NCI-H1048 (cell line): ENCODE data around the gene RPL41.

Source experiments
- DNase-seq: peaks from one replicate; lab custom pipeline; 2025; lab: John Stamatoyannopoulos, UW

The RPL41 gene

DNA sequence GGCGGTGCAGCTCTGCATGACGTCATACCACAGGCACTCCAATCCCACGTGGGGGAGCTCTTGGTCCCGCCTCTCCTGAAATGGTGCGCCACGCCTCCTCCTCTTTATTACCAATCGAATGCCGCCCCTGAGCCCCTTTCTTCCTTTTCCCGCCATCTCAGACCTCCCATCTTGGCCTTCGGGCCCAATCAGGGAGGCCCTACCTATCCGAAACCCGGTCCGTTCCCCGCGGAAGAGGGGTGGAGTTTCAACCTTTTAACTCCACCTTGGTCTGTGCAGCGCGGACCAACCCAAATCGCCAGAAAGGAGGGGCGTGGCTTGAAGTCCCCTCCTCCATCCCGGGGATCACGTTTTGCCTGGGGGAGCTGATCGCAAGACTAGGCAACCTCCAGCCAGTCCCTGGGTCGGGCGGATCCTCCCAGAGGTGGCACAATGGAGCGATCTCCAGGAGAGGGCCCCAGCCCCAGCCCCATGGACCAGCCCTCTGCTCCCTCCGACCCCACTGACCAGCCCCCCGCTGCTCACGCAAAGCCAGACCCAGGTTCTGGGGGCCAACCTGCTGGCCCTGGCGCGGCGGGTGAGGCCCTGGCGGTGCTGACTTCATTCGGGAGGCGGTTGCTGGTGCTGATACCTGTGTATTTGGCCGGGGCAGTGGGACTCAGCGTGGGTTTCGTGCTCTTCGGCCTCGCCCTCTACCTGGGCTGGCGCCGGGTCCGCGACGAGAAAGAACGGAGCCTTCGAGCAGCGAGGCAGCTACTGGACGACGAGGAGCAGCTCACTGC lies 11.6 kb downstream of the RPL41 start, which contains the start of gene ESYT1:
ESYT1 (plus strand) TSS at position 380 of the 782 bp plus-strand sequence; CDS start at position 433, 53 bp downstream.
- peak; percentile 99 for DNase-seq

DNA sequence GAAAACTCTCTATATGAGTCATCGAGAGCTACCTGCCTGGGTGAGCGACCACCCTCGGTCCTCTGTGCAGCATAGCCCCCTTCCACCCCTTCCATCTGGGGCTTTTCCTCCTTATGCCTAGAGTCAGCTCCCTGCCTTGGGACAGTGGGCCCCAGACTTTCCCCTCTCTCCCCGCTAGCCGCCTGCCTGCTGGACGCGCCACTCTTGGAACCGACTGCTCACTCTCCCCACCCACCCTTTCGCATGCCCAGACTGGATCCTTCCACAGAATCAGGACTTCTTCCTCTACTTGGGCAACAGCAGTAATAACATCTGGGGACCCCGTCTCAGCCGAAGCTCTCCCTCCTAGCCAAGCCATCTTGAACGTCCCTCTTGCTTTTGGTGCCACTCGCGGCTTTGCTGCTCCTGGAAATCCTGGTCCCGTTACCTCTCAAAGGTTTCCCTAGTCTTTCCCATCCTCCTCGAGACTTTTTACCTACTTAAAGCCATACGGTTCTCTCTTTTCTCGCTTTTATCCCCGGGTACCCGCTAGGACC lies 12.3 kb downstream of the RPL41 start:
- DNase-seq = no peak

DNA sequence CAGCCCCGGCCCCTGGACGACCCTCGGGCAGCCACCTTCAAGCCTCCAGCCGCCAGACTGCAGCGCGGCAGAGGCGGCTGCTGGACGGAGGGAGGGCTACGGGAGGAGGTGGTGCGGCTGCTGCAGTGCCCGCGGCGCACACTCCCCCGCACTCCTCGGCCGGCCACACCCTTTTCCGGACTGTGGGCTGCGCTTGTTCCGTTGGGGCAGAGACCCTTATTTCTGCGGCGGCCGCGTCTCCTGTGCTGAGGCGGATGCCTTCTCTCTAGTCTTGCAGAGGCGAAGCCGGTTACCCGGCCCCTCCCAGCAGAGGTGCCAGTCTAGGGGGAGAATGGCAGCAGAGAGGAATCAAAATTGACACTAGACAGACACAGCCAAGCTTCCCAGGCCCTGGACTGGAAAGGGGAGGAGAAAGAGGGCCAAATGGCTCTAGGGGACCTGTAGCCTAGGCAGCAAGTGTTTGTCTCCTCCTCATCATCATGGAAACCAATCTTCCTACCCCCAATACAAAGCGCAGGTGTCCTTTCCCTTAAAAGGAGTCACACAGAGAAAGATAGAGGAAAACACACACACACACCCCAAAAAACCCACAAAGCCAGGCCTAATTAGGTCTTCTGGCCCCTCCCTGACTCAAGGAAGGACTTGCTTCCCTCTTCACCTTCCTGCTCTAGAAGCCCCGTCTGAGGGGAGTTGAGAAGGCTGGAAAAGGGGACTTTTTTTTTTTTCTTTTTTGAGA lies 12.9 kb downstream of the RPL41 start:
- DNase-seq = no peak

DNA sequence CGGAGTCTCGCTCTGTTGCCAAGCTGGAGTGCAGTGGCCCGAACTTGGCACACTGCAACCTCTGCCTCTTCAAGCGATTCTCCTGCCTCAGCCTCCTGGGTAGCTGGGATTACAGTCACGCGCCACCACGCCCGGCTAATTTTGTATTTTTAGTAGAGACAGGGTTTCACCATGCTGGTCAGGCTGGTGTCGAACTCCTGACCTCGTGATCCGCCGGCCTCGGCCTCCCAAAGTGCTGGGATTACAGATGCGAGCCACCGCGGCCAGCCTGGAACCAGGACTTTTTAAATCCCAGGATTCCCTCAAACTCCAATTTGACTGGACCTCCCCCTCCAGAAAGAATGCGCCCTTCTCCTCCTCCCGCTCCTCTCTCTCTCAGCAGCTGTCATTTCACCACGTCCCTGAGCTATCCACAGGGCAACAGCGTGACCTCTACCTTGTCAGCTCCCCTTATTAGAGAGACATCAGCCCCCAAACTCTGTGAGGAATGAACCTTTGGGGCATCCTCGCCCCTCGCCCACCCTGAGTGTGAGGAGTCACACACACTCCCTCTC lies 13.6 kb downstream of the RPL41 start:
- no peak for DNase-seq

DNA sequence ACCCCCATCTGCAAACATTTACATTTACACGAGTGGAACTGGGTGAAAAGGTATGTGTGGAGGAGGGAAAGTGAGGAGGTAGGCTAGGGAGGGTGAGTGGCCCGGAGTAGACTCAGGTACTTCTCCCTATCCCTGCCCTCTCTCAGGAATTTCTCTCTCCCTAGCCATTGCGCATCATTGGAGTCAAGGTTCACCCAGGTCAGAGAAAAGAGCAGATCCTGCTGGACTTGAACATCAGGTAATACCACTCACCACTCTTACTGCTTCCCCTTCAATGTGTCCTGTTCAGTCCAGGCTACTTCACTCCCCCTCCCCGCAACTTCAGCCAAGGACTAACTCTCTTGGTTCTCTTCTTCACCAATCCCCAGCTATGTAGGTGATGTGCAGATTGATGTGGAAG lies 14.4 kb downstream of the RPL41 start:
- no peak for DNase-seq

DNA sequence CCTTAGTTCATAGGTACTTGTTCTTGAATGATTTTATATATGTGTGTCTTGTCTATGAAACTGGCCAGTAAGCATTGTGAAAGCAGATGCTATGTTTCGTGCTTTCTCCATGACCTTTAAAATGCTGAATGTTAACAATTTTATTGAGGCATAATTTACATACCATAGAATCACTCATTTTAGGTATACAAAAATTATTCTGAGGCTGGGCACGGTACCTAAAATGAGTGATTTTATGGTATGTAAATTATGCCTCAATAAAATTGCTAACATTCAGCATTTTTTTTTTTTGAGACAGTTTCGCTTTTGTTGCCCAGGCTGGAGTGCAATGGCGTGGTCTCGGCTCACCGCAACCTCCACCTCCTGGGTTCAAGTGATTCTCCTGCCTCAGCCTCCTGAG lies 18.5 kb downstream of the RPL41 start:
- no peak for DNase-seq

DNA sequence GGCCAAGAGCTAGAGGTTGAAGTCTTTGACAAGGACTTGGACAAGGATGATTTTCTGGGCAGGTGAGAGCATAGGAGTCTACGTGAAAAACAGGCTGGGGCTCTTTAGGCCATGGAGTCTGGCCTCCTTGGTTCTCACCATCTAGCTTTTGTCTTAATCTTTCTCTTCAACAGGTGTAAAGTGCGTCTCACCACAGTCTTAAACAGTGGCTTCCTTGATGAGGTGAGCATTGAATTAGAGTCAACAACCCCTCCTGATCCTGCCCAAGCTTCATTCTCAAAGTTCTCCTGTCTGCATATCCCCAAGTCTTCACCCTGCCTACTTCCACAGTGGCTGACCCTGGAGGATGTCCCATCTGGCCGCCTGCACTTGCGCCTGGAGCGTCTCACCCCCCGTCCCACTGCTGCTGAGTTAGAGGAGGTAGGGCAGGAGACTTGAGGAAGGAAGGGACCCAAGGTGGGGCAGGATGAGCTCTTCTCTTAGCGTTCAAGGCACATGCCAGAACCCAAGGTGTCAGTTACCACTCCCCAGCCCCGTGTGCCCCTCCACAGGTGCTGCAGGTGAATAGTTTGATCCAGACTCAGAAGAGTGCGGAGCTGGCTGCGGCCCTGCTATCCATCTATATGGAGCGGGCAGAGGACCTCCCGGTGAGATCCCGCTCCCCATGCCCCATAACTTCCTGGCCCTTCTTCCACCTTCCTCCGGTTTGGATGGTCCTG lies 21.6 kb downstream of the RPL41 start:
- DNase-seq = no peak

DNA sequence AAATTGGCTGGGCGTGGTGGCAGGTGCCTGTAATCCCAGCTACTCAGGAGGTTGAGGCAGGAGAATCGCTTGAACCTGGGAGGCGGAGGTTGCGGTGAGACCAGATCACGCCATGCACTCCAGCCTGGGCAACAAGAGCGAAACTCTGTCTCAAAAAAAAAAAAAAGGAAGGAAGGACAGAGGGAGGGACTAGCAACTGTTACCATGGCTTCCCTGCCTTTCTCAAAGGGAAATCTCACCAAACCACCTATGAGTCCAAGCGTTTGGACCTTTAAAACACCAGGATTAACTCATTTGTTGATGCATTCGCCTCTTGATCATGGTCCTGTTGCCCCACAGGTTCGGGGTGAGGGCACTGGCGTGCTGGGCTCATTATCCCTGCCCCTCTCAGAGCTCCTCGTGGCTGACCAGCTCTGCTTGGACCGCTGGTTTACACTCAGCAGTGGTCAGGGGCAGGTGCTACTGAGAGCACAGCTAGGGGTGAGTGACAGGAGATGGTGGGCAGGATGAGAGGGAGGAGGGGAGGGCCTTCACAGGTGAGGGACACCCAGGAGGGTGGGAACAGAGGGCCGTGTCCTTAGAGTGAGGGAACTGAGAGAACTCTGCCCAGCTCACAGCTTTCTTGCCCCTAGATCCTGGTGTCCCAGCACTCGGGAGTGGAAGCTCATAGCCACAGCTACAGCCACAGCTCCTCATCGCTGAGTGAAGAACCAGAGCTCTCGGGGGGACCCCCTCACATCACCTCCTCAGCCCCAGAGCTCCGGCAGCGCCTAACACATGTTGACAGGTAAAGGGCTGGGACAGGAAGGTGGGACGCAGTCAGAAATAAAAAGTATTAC lies 25.7 kb downstream of the RPL41 start:
- DNase-seq = no peak

DNA sequence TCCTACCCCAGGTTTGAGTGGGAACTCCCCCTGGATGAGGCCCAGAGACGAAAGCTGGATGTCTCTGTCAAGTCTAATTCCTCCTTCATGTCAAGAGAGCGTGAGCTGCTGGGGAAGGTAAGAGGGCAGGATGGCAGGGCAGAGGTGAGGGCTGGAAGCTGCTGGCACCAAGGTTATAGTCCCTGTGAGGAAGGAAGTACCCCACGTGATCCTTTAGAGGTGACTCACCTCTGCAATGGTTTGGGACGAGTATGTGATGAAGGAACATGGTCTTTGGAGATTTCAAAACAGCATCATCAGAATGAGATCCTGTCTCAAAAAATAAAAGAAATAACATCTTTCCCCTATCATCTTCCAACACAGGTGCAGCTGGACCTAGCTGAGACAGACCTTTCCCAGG lies 26.8 kb downstream of the RPL41 start:
- no peak for DNase-seq

DNA sequence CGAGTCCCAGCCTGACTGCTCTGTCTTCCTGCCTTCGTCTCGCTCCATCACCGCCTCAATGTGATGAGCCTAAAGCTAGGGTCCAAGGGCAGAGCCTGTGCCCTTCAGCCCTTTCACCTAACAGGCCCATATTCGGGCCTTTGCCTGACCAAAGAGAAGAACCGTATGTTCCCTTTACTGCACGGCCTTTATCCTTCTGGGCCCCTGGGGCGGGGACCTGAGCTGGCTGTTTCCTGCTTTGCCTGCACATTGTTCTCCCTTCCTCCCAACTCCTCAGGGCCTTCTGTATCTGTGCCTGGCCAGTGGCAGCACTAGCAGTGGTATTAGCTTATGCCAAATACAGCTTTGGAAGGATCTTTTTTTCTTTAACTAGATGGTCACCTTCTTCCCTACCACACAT lies 27.4 kb downstream of the RPL41 start:
- no peak for DNase-seq

DNA sequence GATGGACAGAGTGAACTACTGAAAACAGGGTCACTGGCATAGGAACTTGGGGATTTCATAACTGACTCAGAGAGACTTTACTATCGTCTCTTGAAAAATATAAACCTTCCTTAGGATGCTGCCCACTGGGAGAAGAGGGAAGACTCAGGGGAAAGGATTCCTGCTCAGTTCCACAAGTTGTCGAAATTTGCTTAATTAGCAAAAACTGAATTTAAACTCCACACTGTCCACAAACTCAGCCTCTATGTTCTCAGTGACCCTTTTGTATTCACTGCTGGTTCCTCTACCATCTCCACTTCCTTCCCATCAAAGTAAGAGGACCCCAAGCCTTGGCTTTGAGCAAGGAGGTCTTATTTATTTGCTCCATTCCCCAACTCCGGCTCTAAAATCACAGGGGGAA lies 28.8 kb downstream of the RPL41 start:
- no peak for DNase-seq

DNA sequence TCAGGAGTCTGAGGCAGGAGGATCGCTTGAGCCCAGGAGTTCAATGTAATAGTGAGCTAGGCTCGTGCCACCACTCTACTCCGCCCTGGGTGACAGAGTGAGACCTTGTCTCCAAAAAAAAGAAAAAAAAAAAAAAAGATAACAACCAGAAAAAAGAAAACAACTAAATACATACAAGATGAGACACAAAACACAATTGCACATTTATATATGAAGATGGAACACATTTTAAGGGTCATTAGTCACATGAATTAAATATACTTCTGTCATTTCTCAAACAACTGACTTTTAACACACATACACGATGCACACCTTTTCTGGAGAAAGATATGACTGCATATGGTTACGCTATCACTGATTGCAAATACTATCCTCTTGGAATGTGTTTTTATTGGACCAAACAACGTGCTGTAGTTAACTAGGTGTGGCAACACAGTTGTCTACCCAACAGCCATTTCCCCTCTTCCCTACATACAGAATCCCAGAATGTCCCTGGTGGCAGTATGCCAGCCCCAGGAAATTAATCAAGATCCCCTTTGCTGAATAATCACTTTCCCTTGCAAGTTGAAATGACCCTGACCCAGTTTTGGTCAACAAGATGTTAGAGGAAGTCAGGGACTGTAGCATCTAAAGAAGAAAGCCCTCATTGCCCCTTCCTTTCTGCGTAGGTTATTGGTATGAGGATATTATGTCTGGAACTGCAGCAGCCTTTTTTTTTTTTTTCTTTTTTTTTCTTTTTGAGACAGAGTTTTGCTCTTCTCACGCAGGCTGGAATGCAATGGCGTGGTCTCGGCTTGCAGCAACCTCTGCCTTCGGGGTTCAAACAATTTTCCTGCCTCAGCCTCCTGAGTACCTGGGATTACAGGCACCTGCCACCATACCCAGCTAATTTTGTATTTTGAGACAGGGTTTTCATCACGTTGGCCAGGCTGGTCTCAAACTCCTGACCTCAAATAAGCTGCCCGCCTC lies 30.3 kb downstream of the RPL41 start:
- no peak for DNase-seq

DNA sequence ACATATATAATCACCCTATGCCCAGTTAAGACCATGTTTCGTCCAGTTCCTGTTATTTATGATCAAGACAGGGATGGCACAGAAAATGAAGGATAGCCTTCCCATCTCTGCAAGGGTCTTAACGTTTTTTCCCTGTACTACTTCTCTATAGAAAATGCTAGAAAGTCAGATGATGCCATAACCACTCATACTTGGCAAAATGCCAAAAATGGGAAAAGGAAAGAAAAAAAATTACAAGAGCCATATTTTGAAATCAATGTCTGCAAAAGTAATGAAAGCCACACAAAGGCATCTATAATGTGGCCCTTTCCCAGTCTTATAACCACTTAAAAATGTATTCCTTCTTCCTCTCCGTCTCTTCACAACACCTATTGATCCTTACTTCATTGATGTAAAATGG lies 34.1 kb downstream of the RPL41 start:
- DNase-seq = no peak

DNA sequence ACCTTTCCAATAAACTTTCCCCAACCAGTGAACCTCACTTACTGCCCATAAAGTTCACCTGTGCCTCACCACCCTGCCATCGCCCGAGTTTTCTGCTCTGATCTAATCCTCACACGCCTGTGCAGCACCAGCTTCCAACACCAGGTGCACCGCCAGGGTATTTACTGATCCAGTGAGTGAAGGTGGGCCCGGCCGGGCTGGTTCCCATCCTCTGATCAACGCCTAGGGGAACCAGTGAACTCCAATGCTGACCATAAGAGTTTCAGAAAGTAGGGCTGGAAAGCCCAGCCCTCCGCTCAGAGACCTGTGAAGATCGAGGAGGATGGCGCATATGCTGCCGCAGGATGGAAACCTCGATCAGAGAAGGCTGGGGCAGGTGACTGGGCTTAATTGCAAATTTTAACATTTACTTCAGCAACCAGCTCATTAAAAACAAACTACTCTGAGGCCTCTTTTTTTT lies 35.3 kb downstream of the RPL41 start:
- no peak for DNase-seq

DNA sequence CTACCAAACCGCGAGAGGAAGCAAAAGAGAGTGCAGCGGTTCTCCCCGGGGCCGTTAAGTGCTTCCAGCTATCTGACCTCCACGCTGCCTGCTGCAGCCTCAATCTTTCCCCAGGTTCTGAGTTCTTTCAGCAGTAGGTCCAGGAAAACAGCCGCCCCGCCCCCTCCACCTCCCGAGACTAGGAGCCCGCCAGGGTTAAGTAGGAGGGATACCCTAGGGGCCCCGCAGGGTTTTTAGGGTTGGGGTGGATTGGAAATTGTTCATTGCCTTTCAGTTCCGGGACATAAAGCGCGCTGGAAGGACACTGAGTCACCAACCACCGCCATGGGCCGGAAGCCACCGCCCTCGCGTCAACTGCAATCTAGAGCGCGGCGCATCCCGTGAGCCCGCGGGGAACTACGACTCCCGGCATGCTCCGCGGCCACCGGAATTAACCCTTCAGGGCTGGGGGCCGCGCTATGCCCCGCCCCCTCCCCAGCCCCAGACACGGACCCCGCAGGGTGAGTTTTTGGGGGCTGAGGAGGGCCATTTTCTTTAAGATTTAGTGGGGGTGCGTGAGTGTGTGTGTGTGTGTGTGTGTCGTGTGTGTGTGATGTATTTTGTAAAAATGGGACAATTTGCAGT lies 35.8 kb downstream of the RPL41 start, which contains the start of gene MYL6B:
MYL6B (plus strand) TSS at position 456 of the 624 bp plus-strand sequence. CDS start 1,332 bp downstream, outside the sequence.
- peak; percentile 71 for DNase-seq

DNA sequence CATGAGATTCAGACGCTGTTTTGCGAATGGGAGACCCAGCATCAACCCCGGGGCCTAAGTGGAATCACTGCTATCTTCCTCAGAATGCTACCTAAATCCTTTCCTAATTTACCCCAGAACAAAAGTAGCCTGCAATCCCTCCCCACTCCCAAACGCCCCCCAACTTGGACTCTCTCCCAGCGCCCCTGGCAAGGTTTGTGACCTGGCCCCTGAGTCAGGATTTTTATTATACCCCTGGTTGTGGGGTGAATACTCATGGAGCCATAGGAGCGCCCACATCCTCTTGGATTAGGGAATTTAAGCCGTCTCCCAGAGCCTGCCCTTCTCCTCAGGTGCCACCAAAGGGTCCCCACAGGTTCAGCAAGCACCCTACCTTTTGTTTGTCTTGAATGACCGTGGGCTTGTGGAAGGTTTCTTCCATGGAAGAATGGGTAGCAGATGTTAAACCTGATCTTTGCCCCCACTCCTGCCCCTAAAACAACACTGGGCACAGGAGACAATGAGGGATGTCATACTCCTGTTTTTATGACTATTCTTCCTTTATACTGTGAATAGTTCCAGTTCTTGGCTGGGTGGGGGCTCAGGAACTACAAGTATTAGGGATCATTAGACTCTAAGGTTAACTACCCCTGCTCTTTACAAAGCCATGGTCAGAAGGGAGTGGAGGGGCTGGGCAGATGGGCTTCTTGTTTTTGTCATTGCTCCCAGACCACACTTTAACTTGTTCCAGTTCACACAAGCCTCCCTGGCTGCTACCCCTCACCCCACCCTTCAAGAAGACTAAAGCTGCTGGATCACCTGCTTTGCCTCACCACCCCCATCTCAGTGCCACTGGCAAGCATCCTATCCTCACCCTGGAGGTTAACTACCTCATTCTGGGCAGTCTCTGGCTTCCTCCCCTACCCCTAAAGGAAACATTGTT lies 36.6 kb downstream of the RPL41 start:
- DNase-seq = no peak

DNA sequence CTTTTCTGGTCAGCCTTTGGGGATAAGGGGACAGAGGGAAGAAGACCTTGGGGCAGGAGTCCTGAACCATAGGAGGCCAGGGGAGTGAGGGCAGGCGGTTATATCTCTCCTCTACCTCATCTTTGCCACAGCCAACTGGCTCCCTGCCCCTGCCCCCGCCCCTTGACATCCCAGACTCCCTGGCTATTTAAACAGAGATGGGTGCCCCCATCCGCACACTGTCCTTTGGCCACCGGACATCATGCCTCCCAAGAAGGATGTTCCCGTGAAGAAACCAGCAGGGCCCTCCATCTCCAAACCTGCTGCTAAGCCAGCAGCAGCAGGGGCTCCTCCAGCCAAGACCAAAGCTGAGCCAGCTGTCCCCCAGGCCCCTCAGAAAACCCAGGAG lies 37.2 kb downstream of the RPL41 start:
- no peak for DNase-seq

DNA sequence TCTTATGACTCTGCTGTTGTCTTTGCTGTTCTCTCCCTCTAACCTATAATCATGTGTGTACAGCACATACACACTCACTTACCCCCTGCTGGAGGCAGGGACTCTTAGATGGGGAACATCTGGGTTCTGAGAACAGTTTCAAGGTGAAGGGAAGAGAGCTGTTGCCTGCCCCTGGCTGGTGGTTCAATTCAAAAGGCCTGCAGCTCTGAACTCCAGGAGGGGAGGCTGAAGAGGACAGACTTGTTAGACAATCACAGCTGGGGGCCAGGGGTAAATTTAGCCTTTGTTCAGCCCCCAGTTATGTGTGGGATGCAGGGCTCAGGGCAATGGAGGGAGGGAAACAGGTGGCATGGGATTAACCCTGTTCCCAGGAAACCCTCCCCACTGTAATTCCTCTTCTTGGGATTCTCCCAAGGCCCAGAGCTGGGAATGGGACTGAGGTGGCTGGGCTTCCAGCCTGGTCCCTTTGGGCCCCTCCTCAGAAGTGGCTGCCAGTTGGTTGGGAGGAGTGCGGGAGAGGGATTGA lies 37.9 kb downstream of the RPL41 start:
- DNase-seq = no peak
